Glomerular visceral epithelial cell (primary cell): ENCODE results near the gene MPP1.

Source experiments
- DNase-seq: peaks from one replicate; pipeline ENCODE4 v3.0.0-alpha.2; 2016; ENCODE audit errors: extremely low spot score

Gene MPP1

DNA sequence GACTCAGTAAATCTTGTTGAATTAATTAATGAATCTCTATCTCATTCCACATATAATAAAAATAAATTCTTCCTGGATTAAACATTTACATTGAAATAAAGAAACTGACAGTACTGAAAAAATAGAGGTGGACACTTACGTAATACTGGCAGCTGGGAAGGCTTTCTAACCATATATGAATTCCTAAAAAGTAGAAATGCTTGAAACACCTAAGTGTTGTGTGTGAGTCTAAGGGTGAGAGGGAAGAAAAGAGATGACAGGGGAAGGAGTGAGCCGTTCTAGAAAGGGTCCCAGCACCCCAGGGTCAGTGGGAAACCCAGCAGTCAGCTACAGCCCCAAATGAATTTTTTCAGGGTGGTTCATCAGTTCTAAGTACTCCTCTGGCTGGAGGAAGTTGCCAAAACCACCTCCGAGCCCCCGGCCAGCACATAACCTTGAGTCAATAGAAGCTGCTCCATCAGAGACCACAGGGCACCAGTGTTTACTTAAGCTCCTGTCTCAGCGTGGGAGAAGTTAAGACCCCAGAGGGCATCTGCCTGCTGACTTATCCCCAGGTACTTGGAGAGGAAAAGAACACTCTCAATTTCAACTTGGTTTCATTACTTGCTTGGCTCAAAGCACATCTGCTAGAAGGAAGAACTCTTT is 72.7 kb downstream of the MPP1 start:
- peak; percentile 52 for DNase-seq

GRCh38 chrX:154731881-154732280 is 73.4 kb downstream of the MPP1 start:
- no peak for DNase-seq

GRCh38 chrX:154731184-154731583 is 74.1 kb downstream of the MPP1 start:
- no peak for DNase-seq

DNA sequence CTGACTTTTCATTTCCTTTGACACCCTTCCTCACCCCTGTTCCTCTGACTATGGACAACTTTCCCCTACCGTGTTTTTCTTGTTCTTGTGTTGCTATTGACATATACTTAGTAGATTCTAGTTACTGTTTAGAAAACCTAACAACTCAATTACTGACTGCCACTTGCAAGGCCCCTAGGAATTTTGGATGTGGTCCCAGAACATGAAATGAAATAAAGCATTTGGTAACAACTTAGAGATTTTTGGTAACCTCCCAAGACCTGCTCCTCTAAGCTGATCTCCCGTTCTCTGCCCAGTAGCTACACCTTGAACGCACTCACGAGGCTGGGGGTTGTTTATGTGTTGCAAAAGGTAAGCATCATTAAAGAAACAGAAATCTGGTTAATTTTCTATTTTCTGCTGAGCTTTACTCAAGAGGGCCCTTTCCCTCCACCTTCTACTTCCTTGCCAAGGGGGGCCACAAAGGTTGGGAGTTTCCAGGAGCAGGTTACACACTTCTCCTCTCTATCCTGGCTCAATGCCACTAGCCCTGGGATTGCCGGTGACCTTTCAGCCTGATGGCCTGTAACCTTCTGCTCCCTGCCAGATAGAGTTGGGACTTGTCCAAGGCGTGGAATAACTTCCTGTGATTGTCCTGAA is 74.9 kb downstream of the MPP1 start:
- DNase-seq: peak; percentile 39

DNA sequence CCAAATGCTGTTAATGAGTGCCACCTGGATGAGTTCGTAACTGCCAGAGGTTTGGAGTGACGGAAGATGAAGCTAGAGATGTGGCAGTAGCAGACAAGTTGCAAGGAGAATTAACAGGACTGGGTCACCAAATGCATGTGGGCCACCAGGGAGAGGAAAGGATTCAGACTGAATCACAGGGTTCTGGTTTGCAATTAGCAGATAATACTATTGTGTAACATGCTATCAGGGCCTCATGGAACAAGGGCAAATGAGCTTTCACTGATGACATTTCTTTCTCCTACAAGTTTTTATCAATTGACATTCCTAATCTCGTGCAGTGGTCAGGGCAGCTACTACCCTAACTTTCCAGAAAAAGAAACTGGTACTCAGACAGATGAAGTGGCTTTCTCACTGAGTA is 75.8 kb downstream of the MPP1 start:
- DNase-seq: no peak
